GM04504 (cell line): ENCODE data around the gene RIPOR3.

Experiments used
- DNase-seq: peaks from one replicate; pipeline ENCODE4 v3.0.0-alpha.2; 2012; ENCODE audit warnings: low read depth

RIPOR3 gene

GRCh38 chr20:50588034-50588736, 103.2 kb downstream of the RIPOR3 start:
- peak; percentile 16 for DNase-seq

GRCh38 chr20:50587291-50587961, 103.9 kb downstream of the RIPOR3 start:
- DNase-seq: no peak

- no peak for DNase-seq
Observed at GRCh38 chr20:50586531-50587232, 104.7 kb downstream of the RIPOR3 start.

- no peak for DNase-seq
Observed at GRCh38 chr20:50585678-50586077, 105.7 kb downstream of the RIPOR3 start.

GRCh38 chr20:50585214-50585613, 106.1 kb downstream of the RIPOR3 start:
- DNase-seq: no peak

GRCh38 chr20:50584687-50585086, 106.7 kb downstream of the RIPOR3 start:
- no peak for DNase-seq

GRCh38 chr20:50583442-50584150, 107.7 kb downstream of the RIPOR3 start:
- no peak for DNase-seq

GRCh38 chr20:50582591-50583234, 108.6 kb downstream of the RIPOR3 start:
- DNase-seq: no peak

- no peak for DNase-seq
Observed at GRCh38 chr20:50582092-50582491, 109.2 kb downstream of the RIPOR3 start.

- DNase-seq: no peak
Observed at GRCh38 chr20:50580842-50581544, 110.3 kb downstream of the RIPOR3 start.

- no peak for DNase-seq
Observed at GRCh38 chr20:50580016-50580747, 111.2 kb downstream of the RIPOR3 start.

GRCh38 chr20:50579511-50579910, 111.8 kb downstream of the RIPOR3 start:
- no peak for DNase-seq

GRCh38 chr20:50578778-50579165, 112.6 kb downstream of the RIPOR3 start:
- no peak for DNase-seq

GRCh38 chr20:50578061-50578777, 113.1 kb downstream of the RIPOR3 start:
- DNase-seq: no peak

GRCh38 chr20:50577175-50578018, 113.9 kb downstream of the RIPOR3 start:
- DNase-seq: no peak

- no peak for DNase-seq
Observed at GRCh38 chr20:50575865-50576720, 115.2 kb downstream of the RIPOR3 start.

- no peak for DNase-seq
Observed at GRCh38 chr20:50574586-50574985, 116.8 kb downstream of the RIPOR3 start.

GRCh38 chr20:50574108-50574507, 117.2 kb downstream of the RIPOR3 start:
- DNase-seq: no peak
